EH (cell line): Measurements from ENCODE around the gene COQ4.

Source experiments
- DNase-seq: peaks from one replicate; pipeline ENCODE4 v3.0.0-alpha.2; 2015; ENCODE audit warnings: low read depth

The COQ4 gene

GRCh38 chr9:128372784-128373183 lies 50.1 kb downstream of the COQ4 start:
- peak; percentile 50 for DNase-seq

- DNase-seq, result no peak
Observed at GRCh38 chr9:128374221-128374675, 51.6 kb downstream of the COQ4 start.

- peak; percentile 25 for DNase-seq
Observed at GRCh38 chr9:128375865-128376264, 53.2 kb downstream of the COQ4 start.

GRCh38 chr9:128382261-128382660 lies 59.6 kb downstream of the COQ4 start:
- DNase-seq, result no peak

- DNase-seq, result no peak
Observed at GRCh38 chr9:128383007-128383753, 60.5 kb downstream of the COQ4 start.
